ENCODE results near the gene PLCH1. TPM values are rescaled to one million over a fixed set of nuclear protein-coding genes. Genes with fewer than 3 reads are reported as not detected.

The PLCH1 gene
- total and polyA plus RNA-seq, 2 of the 13 experiments (the other 11 are each of a cell fraction or from before 2014, with no cell fraction given), result 2.0 to 3.0 TPM

- TF ChIP-seq ZBTB40 (IDR thresholded peaks at IDR 0.05) (no peak), ZBTB40 (CRISPR knock-in tag; IDR thresholded peaks at IDR 0.05) (no peak; the same call in 1 of the 2 replicates), ZBTB14 (CRISPR knock-in tag; IDR thresholded peaks at IDR 0.05) (no peak), HDAC2 (CRISPR knock-in tag; IDR thresholded peaks at IDR 0.05) (peak; percentile 93), ZMYM3 (CRISPR knock-in tag; IDR thresholded peaks at IDR 0.05) (peak; percentile 72), ARID4A (CRISPR knock-in tag; IDR thresholded peaks at IDR 0.05; ENCODE audit: borderline replicate concordance) (no peak), RBM39 (IDR thresholded peaks at IDR 0.05; ENCODE audit: low read depth, low read length, poor library complexity, severe bottlenecking) (no peak), ZUFSP (CRISPR knock-in tag; IDR thresholded peaks at IDR 0.05; ENCODE audit: borderline replicate concordance) (no peak), PHF5A (CRISPR knock-in tag; IDR thresholded peaks at IDR 0.05; ENCODE audit: low read depth, unreplicated experiment) (peak; percentile 58), ZBTB2 (CRISPR knock-in tag; IDR thresholded peaks at IDR 0.05; ENCODE audit: low read depth) (no peak), ZNF614 (CRISPR knock-in tag; IDR thresholded peaks at IDR 0.05; ENCODE audit: borderline replicate concordance) (peak; percentile 70; the same call in 1 of the 2 replicates)
These were observed 139.3 kb downstream of the PLCH1 start (continued) for GRCh38 chr3:155605571-155605970.

Data from HepG2 (cell line).